Measurements from ENCODE around the gene CREB5.

DNA sequence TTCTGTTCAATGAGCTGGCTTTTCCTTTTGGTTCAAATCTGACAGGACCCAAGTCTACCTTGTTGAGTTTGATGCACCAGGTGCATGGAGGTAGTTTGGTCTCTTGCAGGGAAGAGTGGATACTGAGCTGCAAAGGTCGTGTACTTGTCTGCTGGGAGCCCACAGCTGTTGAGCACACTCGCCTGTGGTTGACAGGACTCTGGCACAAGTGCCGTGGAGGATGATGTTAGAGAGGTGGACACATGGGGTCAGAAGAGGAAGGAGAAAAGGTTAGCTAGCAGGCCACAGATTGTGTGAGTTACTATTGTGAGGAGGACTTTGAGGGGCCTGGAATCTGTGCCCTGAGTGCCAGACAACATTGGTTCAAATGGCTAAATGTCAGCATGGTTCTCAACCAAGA is 197.3 kb downstream of the CREB5 start:
- TF ChIP-seq, protein P1, sequence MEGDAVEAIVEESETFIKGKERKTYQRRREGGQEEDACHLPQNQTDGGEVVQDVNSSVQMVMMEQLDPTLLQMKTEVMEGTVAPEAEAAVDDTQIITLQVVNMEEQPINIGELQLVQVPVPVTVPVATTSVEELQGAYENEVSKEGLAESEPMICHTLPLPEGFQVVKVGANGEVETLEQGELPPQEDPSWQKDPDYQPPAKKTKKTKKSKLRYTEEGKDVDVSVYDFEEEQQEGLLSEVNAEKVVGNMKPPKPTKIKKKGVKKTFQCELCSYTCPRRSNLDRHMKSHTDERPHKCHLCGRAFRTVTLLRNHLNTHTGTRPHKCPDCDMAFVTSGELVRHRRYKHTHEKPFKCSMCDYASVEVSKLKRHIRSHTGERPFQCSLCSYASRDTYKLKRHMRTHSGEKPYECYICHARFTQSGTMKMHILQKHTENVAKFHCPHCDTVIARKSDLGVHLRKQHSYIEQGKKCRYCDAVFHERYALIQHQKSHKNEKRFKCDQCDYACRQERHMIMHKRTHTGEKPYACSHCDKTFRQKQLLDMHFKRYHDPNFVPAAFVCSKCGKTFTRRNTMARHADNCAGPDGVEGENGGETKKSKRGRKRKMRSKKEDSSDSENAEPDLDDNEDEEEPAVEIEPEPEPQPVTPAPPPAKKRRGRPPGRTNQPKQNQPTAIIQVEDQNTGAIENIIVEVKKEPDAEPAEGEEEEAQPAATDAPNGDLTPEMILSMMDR (IDR thresholded peaks at IDR 0.05 in 4 of 5, conservative IDR thresholded peaks at IDR 0.05 in 1 of 5), result no peak
- no peak for TF ChIP-seq POLR2A (IDR thresholded peaks at IDR 0.05)

All from gastrocnemius medialis (tissue), 4 donors.